GM21447 (cell line): ENCODE measurements around the gene ASTN2.
"Not testable (repeated sequence)": the region's sequence is repeated elsewhere in the genome, so short reads cannot be mapped to it uniquely, and the experiment has no call there.

Experiments used
- ATAC-seq: cut with Tn5 transposase; IDR thresholded peaks from one replicate; pipeline ENCODE4 v1.9.1; 2021; ENCODE audit not compliant: unreplicated experiment

Gene ASTN2

GRCh38 chr9:116937361-116937760, 477.5 kb downstream of the ASTN2 start:
- no peak for ATAC-seq

- ATAC-seq: no peak
Measured at GRCh38 chr9:116935149-116935897, 479.5 kb downstream of the ASTN2 start.

- no peak for ATAC-seq
Measured at GRCh38 chr9:116934131-116934530, 480.7 kb downstream of the ASTN2 start.

GRCh38 chr9:116933251-116933650, 481.6 kb downstream of the ASTN2 start:
- no peak for ATAC-seq

GRCh38 chr9:116929621-116930020, 485.2 kb downstream of the ASTN2 start:
- ATAC-seq: no peak

- ATAC-seq: no peak
Measured at GRCh38 chr9:116928884-116929283, 486.0 kb downstream of the ASTN2 start.

- ATAC-seq: no peak
Measured at GRCh38 chr9:116928289-116928688, 486.6 kb downstream of the ASTN2 start.

- ATAC-seq: no peak
Measured at GRCh38 chr9:116927726-116928125, 487.1 kb downstream of the ASTN2 start.

- no peak for ATAC-seq
Measured at GRCh38 chr9:116925121-116925520, 489.7 kb downstream of the ASTN2 start.

- no peak for ATAC-seq
Measured at GRCh38 chr9:116924462-116925110, 490.3 kb downstream of the ASTN2 start.

GRCh38 chr9:116917895-116918508, 496.9 kb downstream of the ASTN2 start:
- ATAC-seq: not testable (repeated sequence)

- ATAC-seq: no peak
Measured at GRCh38 chr9:116913536-116913935, 501.3 kb downstream of the ASTN2 start.

- no peak for ATAC-seq
Measured at GRCh38 chr9:116910201-116910600, 504.7 kb downstream of the ASTN2 start.

GRCh38 chr9:116907989-116908388, 506.9 kb downstream of the ASTN2 start:
- ATAC-seq: no peak

- ATAC-seq: no peak
Measured at GRCh38 chr9:116905171-116905588, 509.7 kb downstream of the ASTN2 start.

GRCh38 chr9:116904165-116904564, 510.7 kb downstream of the ASTN2 start:
- ATAC-seq: no peak

GRCh38 chr9:116901260-116901659, 513.6 kb downstream of the ASTN2 start:
- ATAC-seq: no peak

GRCh38 chr9:116900543-116900942, 514.3 kb downstream of the ASTN2 start:
- ATAC-seq: no peak

- no peak for ATAC-seq
Measured at GRCh38 chr9:116900007-116900367, 514.9 kb downstream of the ASTN2 start.

- no peak for ATAC-seq
Measured at GRCh38 chr9:116899337-116900006, 515.4 kb downstream of the ASTN2 start.

GRCh38 chr9:116898131-116898530, 516.7 kb downstream of the ASTN2 start:
- ATAC-seq: not testable (repeated sequence)

GRCh38 chr9:116897201-116897600, 517.7 kb downstream of the ASTN2 start:
- no peak for ATAC-seq
